ENCODE results near the gene SCN3A. TPM values are rescaled to one million over a fixed set of nuclear protein-coding genes. Genes with fewer than 3 reads are reported as not detected.

Gene SCN3A
- total RNA-seq, 1 donor from 2014 or later, result not detected

DNA sequence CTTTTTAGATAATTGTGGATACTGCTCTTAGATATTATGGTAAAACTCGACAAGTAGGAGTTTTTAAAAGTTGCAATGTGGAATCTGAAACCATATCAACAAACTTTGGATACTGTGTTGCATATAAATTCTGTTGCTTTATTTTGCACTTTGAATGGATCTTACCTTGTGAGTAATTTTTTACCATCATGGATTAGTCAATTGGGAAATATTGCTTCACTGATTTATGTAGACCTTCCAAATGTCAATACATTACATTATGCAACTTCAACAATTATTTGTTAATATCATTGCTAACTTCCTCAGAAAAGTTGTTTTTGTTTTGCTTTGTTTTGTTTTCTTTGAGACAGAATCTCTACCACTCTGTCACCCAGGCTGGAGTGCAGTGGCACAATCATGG lies 146.5 kb downstream of the SCN3A start:
- no peak for DNase-seq (ENCODE audit: low read depth)

DNA sequence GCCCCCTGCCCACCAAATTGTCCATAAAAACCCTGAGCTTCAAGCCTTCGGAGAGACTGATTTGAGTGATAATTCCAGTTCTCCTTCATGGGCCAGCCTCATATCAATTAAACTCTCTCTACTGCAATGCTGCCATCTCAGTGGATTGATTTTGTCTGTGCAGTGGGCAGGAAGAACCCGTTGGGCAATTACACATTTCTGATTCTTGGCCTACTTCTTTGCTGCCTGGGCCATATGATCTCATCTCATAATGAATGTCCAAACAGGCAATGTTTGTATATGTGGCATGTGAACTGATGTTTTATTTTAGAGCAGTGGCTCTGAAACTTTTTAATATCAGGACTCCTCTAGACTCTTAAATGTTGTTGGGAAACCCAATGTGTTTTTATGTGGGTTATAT lies 147.3 kb downstream of the SCN3A start:
- DNase-seq (ENCODE audit: low read depth), result no peak

DNA sequence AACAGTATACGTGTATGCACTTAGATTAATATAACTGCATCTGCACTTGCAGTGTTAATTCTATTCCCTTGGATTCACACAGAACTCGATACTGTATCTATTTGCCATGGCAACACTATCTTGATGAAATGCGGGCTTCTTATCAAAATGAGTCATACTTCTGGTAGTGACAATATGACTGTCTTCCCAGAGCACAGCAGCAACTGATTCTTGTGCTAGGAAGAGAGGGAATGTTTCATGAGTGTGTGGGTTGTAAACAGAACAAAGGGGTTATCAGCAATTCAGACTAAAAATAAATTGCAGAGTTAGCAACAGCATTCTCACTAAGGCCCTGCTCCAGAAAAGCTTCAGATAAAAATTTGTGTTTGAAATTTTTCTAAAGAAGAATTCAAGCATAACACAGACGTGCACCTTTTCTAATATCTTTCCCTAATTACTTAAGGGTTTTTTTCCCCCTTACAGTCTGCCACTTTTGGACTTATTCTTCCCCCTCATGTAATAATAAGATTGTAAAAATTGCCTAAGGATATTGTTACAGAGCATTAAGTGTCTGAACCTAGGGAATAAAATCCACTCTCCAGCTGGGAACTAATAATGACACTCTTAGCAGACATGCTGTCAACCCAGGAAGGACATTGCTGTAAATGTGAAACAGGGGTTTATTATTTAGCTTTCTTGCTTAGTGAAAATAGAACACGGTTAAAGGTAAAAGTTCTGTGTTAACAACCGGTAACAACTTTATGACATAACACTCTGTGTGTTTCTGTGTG lies 148.6 kb downstream of the SCN3A start:
- DNase-seq (ENCODE audit: low read depth), result no peak

DNA sequence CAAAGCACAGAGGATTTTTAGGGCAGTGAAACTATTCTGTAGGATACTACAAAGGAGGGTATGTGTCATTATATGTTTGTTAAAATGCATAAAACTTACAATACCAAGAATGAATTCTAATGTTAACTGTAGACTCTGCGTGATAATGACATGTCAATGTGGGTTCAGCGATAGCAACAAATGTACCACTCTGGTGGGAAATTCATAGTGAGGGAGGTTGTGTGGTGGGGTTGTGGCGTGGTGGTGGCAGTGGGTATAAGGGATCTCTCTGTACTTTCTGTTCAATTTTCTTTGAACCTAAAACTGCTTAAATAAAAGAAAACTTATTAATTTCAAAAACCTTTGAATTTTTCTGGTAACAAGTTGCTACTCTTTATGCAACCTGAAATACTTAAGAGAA lies 149.2 kb downstream of the SCN3A start:
- DNase-seq (ENCODE audit: low read depth), result no peak

DNA sequence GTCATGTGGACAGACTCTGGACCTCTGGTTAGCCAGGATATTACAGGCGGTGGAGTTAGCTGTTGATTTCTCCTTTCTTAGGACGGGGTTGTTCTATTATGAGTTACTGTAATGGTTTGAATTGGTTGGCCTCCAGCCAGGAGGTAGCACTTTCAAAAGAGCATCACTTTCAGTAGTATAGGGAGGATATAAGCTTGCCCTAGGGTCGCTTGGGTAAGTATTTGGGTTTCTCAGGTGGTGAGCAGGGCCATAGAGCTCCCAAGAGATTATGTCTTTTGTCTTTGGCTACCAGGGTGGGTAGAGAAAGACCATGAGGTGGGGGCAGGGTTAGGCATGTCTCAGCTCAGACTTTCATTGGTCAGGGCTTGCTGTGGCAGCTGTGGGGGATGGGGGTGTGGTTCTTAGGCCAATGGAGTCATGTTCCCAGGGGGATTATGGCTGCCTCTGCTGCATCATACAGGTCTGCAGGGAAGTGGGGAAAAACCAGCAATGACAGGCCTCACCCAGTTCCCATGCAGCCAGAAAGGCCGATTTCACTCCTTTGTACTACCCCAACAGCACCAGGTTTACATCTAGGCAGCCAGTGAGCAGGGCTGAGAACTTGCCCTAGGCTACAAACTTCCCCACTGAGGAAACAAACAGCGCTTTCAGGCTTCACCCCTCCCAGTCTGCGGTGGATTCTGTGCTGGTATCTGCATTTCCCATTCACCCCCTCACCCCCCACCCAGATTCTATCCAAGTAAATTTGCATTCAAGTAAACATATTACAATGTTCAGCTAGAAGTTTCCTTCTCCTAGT lies 159.1 kb downstream of the SCN3A start:
- DNase-seq (ENCODE audit: low read depth), result no peak

Other genes with a start within 250 kb of the SCN3A start
- 0.19 TPM in 1 of 2 replicates, not detected in the other for gene SLC38A11, start 248.5 kb downstream of the SCN3A start, total RNA-seq
- 0.56 and 0.68 TPM in 2 replicates for gene SCN2A, start 35.4 kb upstream of the SCN3A start, total RNA-seq